Eye (tissue), 1 donor: ENCODE measurements around the gene SMYD1.
A peak's percentile ranks its signal among the peaks of the same experiment; 100 is the strongest.

Experiments used
- DNase-seq: peaks from one replicate; pipeline ENCODE4 v3.0.0-alpha.2; 2015

SMYD1 gene

GRCh38 chr2:88057437-88057844 is 10.2 kb upstream of the SMYD1 start:
- no peak for DNase-seq

GRCh38 chr2:88058191-88058590 is 9.4 kb upstream of the SMYD1 start:
- no peak for DNase-seq

- DNase-seq, result peak; percentile 59
These were observed 7.4 kb upstream of the SMYD1 start for GRCh38 chr2:88059979-88060906.

GRCh38 chr2:88060907-88061275 is 6.7 kb upstream of the SMYD1 start:
- no peak for DNase-seq

GRCh38 chr2:88061295-88061694 is 6.3 kb upstream of the SMYD1 start:
- DNase-seq, result no peak

GRCh38 chr2:88066543-88066942 is 1.1 kb upstream of the SMYD1 start:
- no peak for DNase-seq

GRCh38 chr2:88067189-88067588 is 436 bp upstream of the SMYD1 start:
- no peak for DNase-seq

- DNase-seq, result no peak
These were observed 419 bp downstream of the SMYD1 start for GRCh38 chr2:88068044-88068443.

- DNase-seq, result peak; percentile 71
These were observed 1.5 kb downstream of the SMYD1 start for GRCh38 chr2:88069117-88069516.

- no peak for DNase-seq
These were observed 2.4 kb downstream of the SMYD1 start for GRCh38 chr2:88070055-88070454.

- no peak for DNase-seq
These were observed 3.7 kb downstream of the SMYD1 start for GRCh38 chr2:88071365-88071764.

GRCh38 chr2:88074150-88074549 is 6.5 kb downstream of the SMYD1 start:
- DNase-seq, result no peak

GRCh38 chr2:88074854-88075292 is 7.2 kb downstream of the SMYD1 start:
- peak; percentile 51 for DNase-seq

- DNase-seq, result peak; percentile 34
These were observed 9.5 kb downstream of the SMYD1 start for GRCh38 chr2:88077080-88077479.

GRCh38 chr2:88078643-88079172 is 11.1 kb downstream of the SMYD1 start:
- no peak for DNase-seq

GRCh38 chr2:88080545-88080944 is 12.9 kb downstream of the SMYD1 start:
- DNase-seq, result no peak

GRCh38 chr2:88081924-88082608 is 14.4 kb downstream of the SMYD1 start:
- DNase-seq, result peak; percentile 24

- DNase-seq, result peak; percentile 17
These were observed 15.2 kb downstream of the SMYD1 start for GRCh38 chr2:88082781-88083180.

GRCh38 chr2:88085099-88085498 is 17.5 kb downstream of the SMYD1 start:
- no peak for DNase-seq

- DNase-seq, result no peak
These were observed 18.0 kb downstream of the SMYD1 start for GRCh38 chr2:88085602-88086001.

GRCh38 chr2:88086401-88086800 is 18.8 kb downstream of the SMYD1 start:
- DNase-seq, result no peak

- DNase-seq, result no peak
These were observed 19.4 kb downstream of the SMYD1 start for GRCh38 chr2:88087073-88087472.

- DNase-seq, result no peak
These were observed 20.1 kb downstream of the SMYD1 start for GRCh38 chr2:88087763-88088162.

- DNase-seq, result no peak
These were observed 21.4 kb downstream of the SMYD1 start for GRCh38 chr2:88088999-88089398.
